Type B pancreatic cell (in vitro differentiated cells): ENCODE measurements around the gene DST. TPM values are rescaled to one million over a fixed set of nuclear protein-coding genes. Genes with fewer than 3 reads are reported as not detected.

Experiments used
- DNase-seq: peaks from one replicate; pipeline ENCODE4 v3.0.0; 2021; ENCODE audit warnings: mixed read lengths; ENCODE audit not compliant: unreplicated experiment; ENCODE audit errors: extremely low spot score
- H3K27ac Mint-ChIP-seq: 2 replicates; pipeline ENCODE4 v1.8.0; 2021; ENCODE audit warnings: mild to moderate bottlenecking, mixed read lengths
- H3K27me3 Mint-ChIP-seq: 2 replicates; pipeline ENCODE4 v1.8.0; 2021; ENCODE audit warnings: mixed read lengths
- H3K36me3 Mint-ChIP-seq: 2 replicates; pipeline ENCODE4 v1.8.0; 2021; ENCODE audit warnings: mixed read lengths
- H3K4me1 Mint-ChIP-seq: one replicate; pipeline ENCODE4 v1.8.0; 2021; ENCODE audit warnings: mixed read lengths; ENCODE audit not compliant: unreplicated experiment
- H3K4me3 Mint-ChIP-seq: 2 replicates; pipeline ENCODE4 v1.8.0; 2021; ENCODE audit warnings: mild to moderate bottlenecking, mixed read lengths
- H3K9me3 Mint-ChIP-seq: 2 replicates; pipeline ENCODE4 v1.8.0; 2021; ENCODE audit warnings: mixed read lengths
- total RNA-seq: library from RNA; stranded (reverse); gene quantifications from 2 replicates; pipeline ENCODE4 v1.2.1, GENCODE V29; 2021; ENCODE audit warnings: low replicate concordance
- TF ChIP-seq, protein P1 (sequence below): fragments of 200-600 bp; sonication (generic); conservative IDR thresholded peaks from 2 replicates; pipeline ENCODE4 v1.5.0; 2021; ENCODE audit warnings: antibody characterized with exemption, mild to moderate bottlenecking

The DST gene
- total RNA-seq, 1 donor from 2014 or later = 116 TPM

DNA sequence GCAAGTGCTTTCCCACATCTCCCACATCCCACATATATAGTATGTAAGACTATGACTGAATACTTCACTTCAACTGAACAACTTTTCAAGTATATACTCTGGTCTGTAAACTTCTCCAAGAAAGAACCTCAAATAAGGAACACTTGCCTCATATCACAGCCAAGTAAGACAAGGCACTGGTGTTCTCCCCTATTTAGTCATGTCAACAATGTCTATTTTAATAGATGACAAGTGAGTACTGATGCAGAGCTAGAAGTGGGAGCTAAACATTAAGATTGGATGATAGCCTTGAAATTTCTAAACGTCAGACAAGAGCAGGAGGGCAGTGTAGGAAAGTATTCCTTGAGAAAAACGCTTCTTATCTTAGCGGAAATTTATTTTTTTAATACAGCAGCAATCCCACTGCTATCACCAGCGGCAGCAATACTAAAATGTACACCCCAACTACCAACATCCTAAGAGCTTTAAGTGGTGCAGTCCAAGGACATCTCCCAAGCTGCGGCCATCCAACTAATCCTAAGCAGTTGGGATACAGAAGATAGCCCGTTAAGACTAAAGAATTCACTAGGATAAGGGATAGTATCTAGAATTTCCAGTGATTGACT lies 29.3 kb downstream of the DST start:
- H3K27me3 Mint-ChIP-seq = no peaks in the 10 kb centered on the region
- no peak overlapping the region for H3K4me3 Mint-ChIP-seq
- TF ChIP-seq, protein P1, sequence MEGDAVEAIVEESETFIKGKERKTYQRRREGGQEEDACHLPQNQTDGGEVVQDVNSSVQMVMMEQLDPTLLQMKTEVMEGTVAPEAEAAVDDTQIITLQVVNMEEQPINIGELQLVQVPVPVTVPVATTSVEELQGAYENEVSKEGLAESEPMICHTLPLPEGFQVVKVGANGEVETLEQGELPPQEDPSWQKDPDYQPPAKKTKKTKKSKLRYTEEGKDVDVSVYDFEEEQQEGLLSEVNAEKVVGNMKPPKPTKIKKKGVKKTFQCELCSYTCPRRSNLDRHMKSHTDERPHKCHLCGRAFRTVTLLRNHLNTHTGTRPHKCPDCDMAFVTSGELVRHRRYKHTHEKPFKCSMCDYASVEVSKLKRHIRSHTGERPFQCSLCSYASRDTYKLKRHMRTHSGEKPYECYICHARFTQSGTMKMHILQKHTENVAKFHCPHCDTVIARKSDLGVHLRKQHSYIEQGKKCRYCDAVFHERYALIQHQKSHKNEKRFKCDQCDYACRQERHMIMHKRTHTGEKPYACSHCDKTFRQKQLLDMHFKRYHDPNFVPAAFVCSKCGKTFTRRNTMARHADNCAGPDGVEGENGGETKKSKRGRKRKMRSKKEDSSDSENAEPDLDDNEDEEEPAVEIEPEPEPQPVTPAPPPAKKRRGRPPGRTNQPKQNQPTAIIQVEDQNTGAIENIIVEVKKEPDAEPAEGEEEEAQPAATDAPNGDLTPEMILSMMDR = no peak
- no peak overlapping the region for H3K27ac Mint-ChIP-seq
- H3K9me3 Mint-ChIP-seq = no peaks in the 10 kb centered on the region
- peaks cover 9% of the 10 kb centered on the region for H3K36me3 Mint-ChIP-seq
- H3K4me1 Mint-ChIP-seq = no peaks in the 10 kb centered on the region
- no peak for DNase-seq

DNA sequence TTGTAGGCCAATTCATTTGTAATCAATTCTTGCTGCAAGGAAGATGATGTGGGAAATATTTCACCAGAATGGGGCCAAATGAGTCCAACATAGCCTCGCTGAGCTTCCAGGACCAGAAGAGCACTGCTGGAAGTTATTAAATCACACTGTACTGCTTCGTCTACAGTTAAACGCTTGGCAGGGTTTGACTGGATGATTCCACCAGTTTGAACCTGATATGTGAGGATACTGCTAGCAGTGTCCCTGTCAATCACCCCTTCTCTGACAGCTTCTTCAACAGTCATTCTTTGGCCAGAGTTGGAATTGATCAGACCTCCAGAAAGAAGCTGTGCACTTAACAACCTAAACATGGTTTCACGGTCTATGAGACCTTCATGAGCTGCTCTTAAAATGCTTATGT lies 34.4 kb downstream of the DST start:
- no peak overlapping the region for H3K27ac Mint-ChIP-seq

DNA sequence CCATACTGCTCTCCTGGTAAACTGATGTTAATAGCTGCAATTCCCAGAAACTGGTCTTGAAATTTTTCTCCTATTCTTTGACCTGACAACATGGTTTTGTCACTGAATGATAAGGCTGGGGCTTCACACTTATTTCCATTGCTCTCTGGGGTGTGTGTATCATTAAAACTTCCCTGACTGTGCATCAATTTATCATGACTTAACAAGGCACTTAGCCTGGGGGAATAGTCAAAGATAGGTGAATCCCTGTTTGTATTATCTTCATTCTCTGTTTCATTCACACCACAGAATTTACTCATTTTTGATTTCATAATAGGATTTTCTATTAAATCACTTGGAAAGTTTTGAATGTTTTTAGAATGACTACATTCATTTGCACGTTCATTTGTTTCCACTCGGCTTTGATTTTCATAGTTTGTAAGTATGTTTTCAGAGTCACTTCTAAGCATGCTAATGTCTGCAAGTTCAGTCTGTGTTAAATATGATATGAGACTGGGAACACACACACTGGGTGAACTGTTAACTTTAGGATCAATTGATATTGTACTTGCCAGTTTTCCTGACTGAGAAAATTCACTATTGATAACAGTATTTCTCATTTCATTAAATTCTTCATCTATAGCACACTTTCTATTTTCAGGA lies 35.5 kb downstream of the DST start:
- no peak for DNase-seq
- no peak overlapping the region for H3K27ac Mint-ChIP-seq
- H3K36me3 Mint-ChIP-seq = peaks cover 18% of the 10 kb centered on the region
- H3K27me3 Mint-ChIP-seq = no peaks in the 10 kb centered on the region
- no peaks in the 10 kb centered on the region for H3K4me1 Mint-ChIP-seq
- H3K9me3 Mint-ChIP-seq = no peaks in the 10 kb centered on the region
- TF ChIP-seq, protein P1 = no peak
- H3K4me3 Mint-ChIP-seq = no peak overlapping the region

More for the DNA sequence above, 34.4 kb downstream of the DST start:
- TF ChIP-seq, protein P1 = no peak
- no peaks in the 10 kb centered on the region for H3K27me3 Mint-ChIP-seq
- no peaks in the 10 kb centered on the region for H3K9me3 Mint-ChIP-seq
- DNase-seq = no peak
- H3K36me3 Mint-ChIP-seq = peaks cover 15% of the 10 kb centered on the region
- H3K4me1 Mint-ChIP-seq = no peaks in the 10 kb centered on the region
- H3K4me3 Mint-ChIP-seq = no peak overlapping the region

DNA sequence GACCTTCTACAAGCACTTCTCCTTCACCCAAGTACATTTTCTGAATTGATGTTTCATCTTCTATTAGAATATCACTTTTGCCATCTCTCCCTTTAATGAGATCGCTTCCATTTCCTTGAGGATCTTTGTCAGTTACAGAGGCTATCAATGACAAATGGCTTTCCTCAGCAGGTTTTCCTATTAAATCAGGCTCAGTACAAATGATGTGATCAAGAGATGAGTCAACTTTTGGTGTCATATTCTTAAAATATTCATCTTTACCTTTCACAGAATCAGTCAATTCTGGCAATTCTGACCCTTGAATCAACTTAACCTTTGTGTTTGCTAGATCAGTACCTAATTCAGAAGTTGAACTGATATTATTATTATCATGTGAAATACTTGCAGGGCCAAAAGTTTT lies 37.3 kb downstream of the DST start:
- Mint-ChIP-seq H3K4me3 (no peak overlapping the region), H3K36me3 (peaks cover 26% of the 10 kb centered on the region), H3K27ac (no peak overlapping the region), H3K27me3 (no peaks in the 10 kb centered on the region), H3K4me1 (no peaks in the 10 kb centered on the region), H3K9me3 (no peaks in the 10 kb centered on the region)
- TF ChIP-seq, protein P1 = no peak
- no peak for DNase-seq

DNA sequence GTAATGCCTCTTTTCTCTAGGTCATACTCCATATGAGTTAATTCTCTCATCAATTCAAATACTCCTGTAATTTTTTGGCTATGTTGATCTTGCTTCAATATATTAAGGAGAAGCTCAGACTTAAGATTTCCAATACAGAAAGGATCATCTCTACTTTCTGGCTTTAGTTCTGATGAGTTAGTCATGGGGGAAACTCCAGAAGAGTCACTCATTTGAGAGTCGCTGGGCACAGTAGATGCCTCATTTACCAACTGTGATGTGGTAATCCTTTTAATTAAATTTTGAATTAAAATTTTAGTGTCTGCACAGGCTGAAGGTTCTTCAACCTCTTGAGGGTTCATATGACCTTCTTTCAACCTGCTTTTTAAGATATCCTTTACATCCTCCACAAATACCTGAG lies 38.5 kb downstream of the DST start:
- Mint-ChIP-seq H3K9me3 (no peaks in the 10 kb centered on the region), H3K4me3 (no peak overlapping the region), H3K27ac (no peak overlapping the region), H3K27me3 (no peaks in the 10 kb centered on the region), H3K36me3 (peaks cover 32% of the 10 kb centered on the region), H3K4me1 (no peaks in the 10 kb centered on the region)
- no peak for DNase-seq
- TF ChIP-seq, protein P1 = no peak
